ENCODE data around the gene VDAC1.

DNA sequence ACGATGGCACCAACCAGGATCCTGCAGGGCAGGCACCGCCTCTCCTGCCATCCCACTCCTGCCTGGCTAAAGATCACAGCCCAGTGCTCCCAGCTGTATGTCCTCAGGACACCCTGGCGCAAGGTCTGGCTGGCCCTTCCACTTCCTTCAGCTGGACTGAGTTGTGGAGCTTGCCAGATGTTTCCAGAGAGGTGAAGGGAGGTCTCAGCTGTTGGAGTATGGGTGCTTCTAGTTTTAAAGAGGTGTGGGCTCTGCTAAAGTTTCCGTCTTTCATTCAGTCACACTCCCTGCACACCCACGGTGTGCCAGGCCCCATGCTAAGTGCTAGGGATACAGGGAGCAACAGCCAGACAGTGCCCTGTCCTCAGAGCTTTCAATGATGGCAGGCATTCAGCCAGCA, 70.5 kb downstream of the VDAC1 start:
- no peak for TF ChIP-seq CTCF (conservative IDR thresholded peaks at IDR 0.05 in 1 of 2, IDR thresholded peaks at IDR 0.05 in 1 of 2; ENCODE audit: low read depth in 1 of 2, low read length in 2 of 2)
- TF ChIP-seq EZH2 (IDR thresholded peaks at IDR 0.05; ENCODE audit: low read length, missing control alignments): no peak

Data from fibroblast of lung (primary cell).